ENCODE results near the gene CRNN. TPM values are rescaled to one million over a fixed set of nuclear protein-coding genes. Genes with fewer than 3 reads are reported as not detected.

Gene CRNN
- total and polyA plus RNA-seq, 9 donors: not detected

DNA sequence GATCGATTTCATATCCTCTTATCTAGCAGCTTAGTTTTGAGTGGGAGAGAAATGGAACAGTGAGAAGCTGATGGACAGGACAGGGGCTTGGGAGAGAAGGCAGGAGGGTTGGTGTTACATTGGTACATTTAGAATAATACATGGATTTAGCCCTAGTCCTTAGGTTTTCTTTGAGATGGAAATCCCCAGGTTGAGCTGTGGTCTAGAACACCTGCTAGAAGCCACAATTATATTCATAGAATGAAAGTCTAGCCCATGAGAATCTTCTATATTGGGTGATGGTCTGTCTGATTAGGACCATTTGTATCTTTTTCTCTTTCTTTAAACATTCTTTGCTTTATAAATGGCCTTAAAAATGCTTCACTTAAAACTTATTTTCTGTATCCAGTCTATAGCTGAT, 19.9 kb downstream of the CRNN start:
- Histone ChIP-seq H3K27ac (ENCODE audit: low read length) (no peak overlapping the region), H3K27me3 (ENCODE audit: control insufficient read depth, insufficient read depth, low read length) (no peaks in the 10 kb centered on the region), H3K4me3 (ENCODE audit: low read length) (no peak overlapping the region), H3K4me1 (ENCODE audit: control insufficient read depth, insufficient read depth, low read length) (no peaks in the 10 kb centered on the region), H3K36me3 (ENCODE audit: control insufficient read depth, insufficient read depth, low read length) (no peaks in the 10 kb centered on the region), H3K9me3 (replicated peaks; ENCODE audit: control insufficient read depth, low read depth, low read length) (no peaks in the 10 kb centered on the region)
- WGBS (ENCODE audit: insufficient coverage): no CpG with 5 or more reads among the region's 1 CpG
- DNase-seq: no peak

DNA sequence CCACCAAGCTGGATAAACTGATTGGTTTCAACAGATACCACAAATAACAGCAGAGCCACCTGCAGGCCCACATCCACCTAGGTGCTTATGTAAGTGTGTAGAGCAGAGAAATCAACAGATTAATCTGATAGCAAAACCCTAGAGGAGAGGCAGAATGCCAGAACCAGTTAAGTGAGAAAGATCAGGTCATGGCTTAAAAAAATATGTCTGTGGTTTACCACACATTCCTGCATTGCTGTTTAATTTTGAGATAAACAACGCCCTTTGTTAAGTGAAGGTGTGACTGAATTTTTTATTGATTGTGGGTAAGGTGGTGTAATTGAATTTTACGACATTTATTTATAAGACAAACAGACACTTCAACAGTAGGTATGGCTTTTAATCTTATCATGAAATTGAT, 21.2 kb downstream of the CRNN start:
- Histone ChIP-seq H3K9me3 (replicated peaks; ENCODE audit: control insufficient read depth, low read depth, low read length) (no peaks in the 10 kb centered on the region), H3K4me1 (ENCODE audit: control insufficient read depth, insufficient read depth, low read length) (no peaks in the 10 kb centered on the region), H3K4me3 (ENCODE audit: low read length) (no peak overlapping the region), H3K27me3 (ENCODE audit: control insufficient read depth, insufficient read depth, low read length) (no peaks in the 10 kb centered on the region), H3K36me3 (ENCODE audit: control insufficient read depth, insufficient read depth, low read length) (no peaks in the 10 kb centered on the region), H3K27ac (ENCODE audit: low read length) (no peak overlapping the region)
- no CpG with 5 or more reads among the region's 2 CpGs for WGBS (ENCODE audit: insufficient coverage)
- DNase-seq: no peak

DNA sequence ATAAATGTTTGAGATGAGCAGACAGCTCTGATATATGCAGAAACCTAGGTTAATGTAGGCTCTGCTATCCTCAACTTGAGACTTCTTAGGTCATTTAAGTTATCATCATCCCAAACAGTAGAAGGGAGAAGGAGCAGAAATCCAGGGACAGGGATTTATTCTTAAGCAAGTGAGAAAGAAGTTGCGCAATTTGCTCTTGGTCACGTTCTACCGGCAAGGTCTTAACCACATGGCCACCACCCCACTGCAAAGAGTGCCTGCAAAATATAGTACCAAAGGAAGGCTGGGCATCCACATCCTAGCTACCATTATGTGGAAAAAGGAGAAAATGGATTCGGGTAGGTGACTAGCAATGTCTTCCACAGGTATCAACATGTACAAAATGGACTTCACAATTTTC, 25.2 kb downstream of the CRNN start:
- Histone ChIP-seq H3K27me3 (ENCODE audit: control insufficient read depth, insufficient read depth, low read length) (no peaks in the 10 kb centered on the region), H3K4me1 (ENCODE audit: control insufficient read depth, insufficient read depth, low read length) (no peaks in the 10 kb centered on the region), H3K4me3 (ENCODE audit: low read length) (no peak overlapping the region), H3K27ac (ENCODE audit: low read length) (no peak overlapping the region), H3K9me3 (replicated peaks; ENCODE audit: control insufficient read depth, low read depth, low read length) (no peaks in the 10 kb centered on the region), H3K36me3 (ENCODE audit: control insufficient read depth, insufficient read depth, low read length) (no peaks in the 10 kb centered on the region)
- DNase-seq: no peak
- no CpG with 5 or more reads among the region's 4 CpGs for WGBS (ENCODE audit: insufficient coverage)

DNA sequence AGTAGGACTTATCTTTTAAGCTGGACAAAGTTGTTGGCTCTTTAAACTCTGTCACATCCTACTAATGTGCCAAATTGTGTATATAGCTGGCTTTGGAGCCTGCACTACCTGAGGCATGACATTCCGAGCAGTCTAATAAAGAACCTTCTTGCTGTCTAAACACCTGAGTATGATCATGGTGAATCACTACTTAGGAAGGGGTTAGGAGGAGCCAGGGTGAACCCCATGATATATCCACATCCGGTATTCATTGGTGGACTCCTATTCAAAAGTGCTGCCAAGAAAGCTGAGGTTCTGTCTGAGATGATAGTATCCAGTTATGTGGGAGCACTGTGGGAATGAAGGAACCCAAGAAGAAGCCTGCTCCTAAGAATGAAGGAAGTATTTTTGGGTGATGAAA, 27.1 kb downstream of the CRNN start:
- Histone ChIP-seq H3K27ac (ENCODE audit: low read length) (no peak overlapping the region), H3K4me3 (ENCODE audit: low read length) (no peak overlapping the region), H3K27me3 (ENCODE audit: control insufficient read depth, insufficient read depth, low read length) (no peaks in the 10 kb centered on the region), H3K4me1 (ENCODE audit: control insufficient read depth, insufficient read depth, low read length) (no peaks in the 10 kb centered on the region), H3K9me3 (replicated peaks; ENCODE audit: control insufficient read depth, low read depth, low read length) (no peaks in the 10 kb centered on the region), H3K36me3 (ENCODE audit: control insufficient read depth, insufficient read depth, low read length) (no peaks in the 10 kb centered on the region)
- no peak for DNase-seq
- no CpG with 5 or more reads among the region's 2 CpGs for WGBS (ENCODE audit: insufficient coverage)

DNA sequence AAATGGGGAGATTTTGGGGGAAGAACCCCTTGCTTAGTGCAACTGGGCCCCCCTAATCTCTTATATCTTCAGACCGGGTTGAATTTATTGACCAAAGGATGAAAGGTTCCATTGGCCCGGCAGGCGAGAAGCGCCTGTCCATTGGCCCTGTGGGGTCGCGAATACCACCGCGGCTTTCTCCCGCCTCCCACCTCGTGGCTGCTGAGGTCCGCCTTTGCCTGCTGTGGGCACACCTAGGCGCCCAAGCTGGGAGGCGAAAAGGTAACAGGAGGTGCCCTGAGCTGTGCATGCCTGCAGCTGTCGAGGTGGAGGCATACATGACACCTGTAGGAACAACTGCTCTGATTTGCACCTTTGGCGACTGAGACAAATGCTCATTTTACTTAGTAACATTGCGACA, 33.1 kb downstream of the CRNN start:
- H3K4me1 ChIP-seq (ENCODE audit: control insufficient read depth, insufficient read depth, low read length): no peaks in the 10 kb centered on the region
- H3K36me3 ChIP-seq (ENCODE audit: control insufficient read depth, insufficient read depth, low read length): no peaks in the 10 kb centered on the region
- DNase-seq: no peak
- no peaks in the 10 kb centered on the region for H3K9me3 ChIP-seq (replicated peaks; ENCODE audit: control insufficient read depth, low read depth, low read length)
- no peak overlapping the region for H3K27ac ChIP-seq (ENCODE audit: low read length)
- no peak overlapping the region for H3K4me3 ChIP-seq (ENCODE audit: low read length)
- WGBS (ENCODE audit: insufficient coverage): 72% methylated on average over 13 of the region's 16 CpGs
- no peaks in the 10 kb centered on the region for H3K27me3 ChIP-seq (ENCODE audit: control insufficient read depth, insufficient read depth, low read length)

DNA sequence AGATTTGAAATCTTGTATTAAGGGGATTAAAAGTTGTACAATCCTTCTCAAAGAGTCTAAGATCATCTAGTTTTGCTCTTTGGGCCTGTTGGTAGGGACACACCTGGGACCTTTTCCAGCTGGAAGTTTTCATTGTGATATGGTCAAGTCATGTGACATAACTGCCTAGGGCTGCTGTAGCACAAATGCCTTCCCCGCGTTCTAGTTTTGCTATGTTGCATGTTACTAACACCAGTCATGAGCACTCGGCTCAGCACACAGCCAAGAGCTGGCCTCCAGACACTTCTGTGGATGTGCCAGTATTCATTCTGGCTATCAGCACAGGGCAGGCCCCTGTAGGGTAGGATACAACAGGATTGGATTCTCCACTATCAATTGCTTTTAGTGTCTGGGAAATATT, 39.6 kb downstream of the CRNN start:
- no peaks in the 10 kb centered on the region for H3K4me1 ChIP-seq (ENCODE audit: control insufficient read depth, insufficient read depth, low read length)
- 100% methylated on average over 2 of the region's 3 CpGs for WGBS (ENCODE audit: insufficient coverage)
- no peak overlapping the region for H3K4me3 ChIP-seq (ENCODE audit: low read length)
- DNase-seq: no peak
- H3K9me3 ChIP-seq (replicated peaks; ENCODE audit: control insufficient read depth, low read depth, low read length): no peaks in the 10 kb centered on the region
- H3K27me3 ChIP-seq (ENCODE audit: control insufficient read depth, insufficient read depth, low read length): no peaks in the 10 kb centered on the region
- no peaks in the 10 kb centered on the region for H3K36me3 ChIP-seq (ENCODE audit: control insufficient read depth, insufficient read depth, low read length)
- H3K27ac ChIP-seq (ENCODE audit: low read length): no peak overlapping the region

DNA sequence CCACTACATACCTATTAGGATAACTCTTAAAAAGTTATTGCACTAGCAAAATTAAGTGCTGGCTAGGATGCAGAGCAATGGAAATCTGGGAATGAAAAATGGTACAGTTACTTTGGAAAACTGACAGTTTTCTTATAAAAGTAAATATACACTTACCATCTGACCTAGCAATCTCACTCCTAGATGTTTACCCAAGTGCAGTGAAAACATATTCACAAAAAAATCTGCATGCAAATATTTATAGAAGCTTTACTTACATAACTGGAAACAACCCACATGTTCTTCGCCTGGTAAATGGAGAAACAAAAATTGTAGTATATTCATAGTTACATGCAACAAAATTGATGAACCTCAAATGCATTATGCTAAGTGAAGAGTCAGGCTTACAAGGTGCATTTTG, 41.4 kb downstream of the CRNN start:
- Histone ChIP-seq H3K4me1 (ENCODE audit: control insufficient read depth, insufficient read depth, low read length) (no peaks in the 10 kb centered on the region), H3K27me3 (ENCODE audit: control insufficient read depth, insufficient read depth, low read length) (no peaks in the 10 kb centered on the region), H3K27ac (ENCODE audit: low read length) (no peak overlapping the region), H3K9me3 (replicated peaks; ENCODE audit: control insufficient read depth, low read depth, low read length) (no peaks in the 10 kb centered on the region), H3K4me3 (ENCODE audit: low read length) (no peak overlapping the region), H3K36me3 (ENCODE audit: control insufficient read depth, insufficient read depth, low read length) (no peaks in the 10 kb centered on the region)
- no peak for DNase-seq
- no CpG with 5 or more reads among the region's 1 CpG for WGBS (ENCODE audit: insufficient coverage)

DNA sequence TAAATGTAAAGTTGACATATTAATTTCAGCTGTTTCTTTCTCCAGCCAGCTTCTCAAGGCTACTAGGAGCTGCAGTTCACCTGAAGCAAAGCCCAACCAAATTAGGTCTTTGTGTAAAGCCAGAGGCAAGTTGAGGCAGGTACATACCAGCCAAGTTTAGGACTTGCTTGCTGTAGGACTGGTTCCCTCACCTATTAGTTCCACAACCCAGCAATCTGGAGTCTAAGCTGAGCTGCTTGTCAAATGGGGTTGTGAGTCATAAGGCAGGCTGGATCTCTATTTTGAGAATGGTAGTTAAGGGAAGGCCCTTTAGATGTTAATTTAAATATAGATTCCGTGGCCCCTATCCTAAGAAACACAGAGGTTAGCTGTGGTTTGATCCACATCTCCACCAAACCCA, 46.6 kb downstream of the CRNN start:
- H3K9me3 ChIP-seq (replicated peaks; ENCODE audit: control insufficient read depth, low read depth, low read length): no peaks in the 10 kb centered on the region
- WGBS (ENCODE audit: insufficient coverage): no CpG with 5 or more reads among the region's 1 CpG
- H3K4me3 ChIP-seq (ENCODE audit: low read length): no peak overlapping the region
- no peaks in the 10 kb centered on the region for H3K36me3 ChIP-seq (ENCODE audit: control insufficient read depth, insufficient read depth, low read length)
- no peaks in the 10 kb centered on the region for H3K4me1 ChIP-seq (ENCODE audit: control insufficient read depth, insufficient read depth, low read length)
- no peaks in the 10 kb centered on the region for H3K27me3 ChIP-seq (ENCODE audit: control insufficient read depth, insufficient read depth, low read length)
- H3K27ac ChIP-seq (ENCODE audit: low read length): no peak overlapping the region
- no peak for DNase-seq

DNA sequence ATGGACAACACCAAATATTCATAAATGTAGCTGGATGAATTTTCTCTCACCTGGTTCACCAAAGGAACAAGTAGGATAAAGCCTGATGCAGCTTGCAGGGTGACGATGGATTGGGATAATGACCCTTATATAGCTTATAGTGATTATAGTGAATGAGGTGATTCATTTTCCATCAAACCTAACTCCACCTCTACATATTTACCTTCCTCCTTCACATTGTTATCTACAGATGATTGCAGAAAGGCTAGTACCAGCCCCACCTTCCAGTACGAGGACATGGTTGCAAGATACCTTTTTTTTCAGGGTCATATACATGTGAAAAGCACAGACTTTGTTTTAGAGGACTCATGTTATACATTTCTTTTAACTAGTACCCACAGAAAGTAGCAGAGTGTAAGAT, 54.2 kb downstream of the CRNN start, which contains the start of gene FLG2:
Gene FLG2 (minus strand): TSS at position 101 of the 400 bp plus-strand sequence. CDS start 1,122 bp downstream, outside the sequence.
- H3K27ac ChIP-seq (ENCODE audit: low read length): no peak within 1 kb of the TSS
- H3K4me3 ChIP-seq (ENCODE audit: low read length): no peak within 1 kb of the TSS
- no peaks in the 10 kb centered on the region for H3K27me3 ChIP-seq (ENCODE audit: control insufficient read depth, insufficient read depth, low read length)
- peaks cover 7% of the 10 kb centered on the region for H3K9me3 ChIP-seq (replicated peaks; ENCODE audit: control insufficient read depth, low read depth, low read length)
- no peaks in the 10 kb centered on the region for H3K4me1 ChIP-seq (ENCODE audit: control insufficient read depth, insufficient read depth, low read length)
- no CpG with 5 or more reads among the region's 2 CpGs for WGBS (ENCODE audit: insufficient coverage)
- no peak for DNase-seq
- H3K36me3 ChIP-seq (ENCODE audit: control insufficient read depth, insufficient read depth, low read length): no peaks in the 10 kb centered on the region
